IMR-90 (cell line): ENCODE measurements around the gene ANKRD44. TPM values are rescaled to one million over a fixed set of nuclear protein-coding genes. Genes with fewer than 3 reads are reported as not detected.

Experiments
- ATAC-seq: fragments of 200-7000 bp; cut with Tn5 transposase; 2 replicates; pipeline ENCODE4 v1.9.1; 2020; ENCODE audit warnings: low read depth, mild to moderate bottlenecking, moderate library complexity
- BruUV-seq: library from RNA; stranded (reverse); fragments of 400-500 nt; replicated peaks from 2 replicates; lab custom pipeline; 2021; lab: Mats Ljungman, UMichigan
- CTCF ChIA-PET: fragments of 300-600 bp; formaldehyde crosslinking; extraction: SDS; loops from one replicate; lab custom pipeline; 2021; ENCODE audit warnings: antibody characterized with exemption; lab: Yijun Ruan, JAX
- POLR2A ChIA-PET: fragments of 300-600 bp; sonication (Branson Sonifier 250); formaldehyde crosslinking; loops from one replicate; lab custom pipeline; 2022; ENCODE audit warnings: antibody characterized with exemption; ENCODE audit not compliant: unreplicated experiment; lab: Charles Lee
- DNase-seq: peaks from one replicate; pipeline ENCODE4 v3.0.0; 2013
- H2AFZ ChIP-seq: replicated peaks from 2 replicates; pipeline ENCODE3; 2013; ENCODE audit warnings: low read length, mild to moderate bottlenecking; ENCODE audit not compliant: poor library complexity
- H2AK5ac ChIP-seq: 2 replicates; pipeline ENCODE4 v1.6.1; 2013; ENCODE audit warnings: low read depth, low read length, inconsistent platforms
- H2AK9ac ChIP-seq: replicated peaks from 2 replicates; pipeline ENCODE3; 2013; ENCODE audit warnings: mild to moderate bottlenecking, low read depth, low read length, moderate library complexity; ENCODE audit not compliant: poor library complexity
- H2BK120ac ChIP-seq: 2 replicates; pipeline ENCODE4 v1.6.1; 2013; ENCODE audit warnings: low read depth, low read length, inconsistent platforms
- H2BK15ac ChIP-seq: 3 replicates; pipeline ENCODE4 v1.6.1; 2013; ENCODE audit warnings: low read depth, low read length, inconsistent platforms
- H2BK20ac ChIP-seq: 2 replicates; pipeline ENCODE4 v1.6.1; 2013; ENCODE audit warnings: low read depth, mild to moderate bottlenecking, inconsistent platforms, low read length, moderate library complexity
- H2BK5ac ChIP-seq: 2 replicates; pipeline ENCODE4 v1.6.1; 2013; ENCODE audit warnings: mild to moderate bottlenecking, low read depth, low read length, inconsistent platforms; ENCODE audit not compliant: poor library complexity, severe bottlenecking
- H3K14ac ChIP-seq: replicated peaks from 2 replicates; pipeline ENCODE4 v1.6.1; 2013; ENCODE audit warnings: low read depth, low read length, inconsistent platforms
- H3K18ac ChIP-seq: 2 replicates; pipeline ENCODE4 v1.6.1; 2013; ENCODE audit warnings: low read depth, low read length, control low read depth
- H3K23ac ChIP-seq: 2 replicates; pipeline ENCODE4 v1.6.1; 2013; ENCODE audit warnings: low read depth, low read length, inconsistent platforms
- H3K27ac ChIP-seq: 2 replicates; pipeline ENCODE4 v1.5.1; 2013; ENCODE audit warnings: mild to moderate bottlenecking, control low read depth, low read length; ENCODE audit not compliant: insufficient read depth
- H3K27me3 ChIP-seq: 2 replicates; pipeline ENCODE4 v1.6.1; 2013; ENCODE audit warnings: low read length; ENCODE audit not compliant: control insufficient read depth, insufficient read depth
- H3K36me3 ChIP-seq: 2 replicates; pipeline ENCODE4 v1.6.1; 2013; ENCODE audit warnings: low read length, mixed read lengths; ENCODE audit not compliant: control insufficient read depth, insufficient read depth
- H3K4ac ChIP-seq: 2 replicates; pipeline ENCODE4 v1.6.1; 2013; ENCODE audit warnings: low read depth, low read length, inconsistent platforms
- H3K4me1 ChIP-seq: 2 replicates; pipeline ENCODE4 v1.6.1; 2013; ENCODE audit warnings: low read length, mixed read lengths; ENCODE audit not compliant: control insufficient read depth, insufficient read depth
- H3K4me2 ChIP-seq: 2 replicates; pipeline ENCODE4 v1.6.1; 2013; ENCODE audit warnings: low read depth, mild to moderate bottlenecking, control low read depth, low read length, moderate library complexity
- H3K4me3 ChIP-seq: 2 replicates; pipeline ENCODE4 v1.5.1; 2013; ENCODE audit warnings: low read depth, mild to moderate bottlenecking, control low read depth, low read length, moderate library complexity; ENCODE audit not compliant: insufficient read depth
- H3K56ac ChIP-seq: 2 replicates; pipeline ENCODE4 v1.6.1; 2013; ENCODE audit warnings: low read length, inconsistent platforms; ENCODE audit not compliant: insufficient read depth; ENCODE audit errors: extremely low read depth
- H3K79me1 ChIP-seq, 2 experiments: 2 replicates each; pipeline ENCODE4 v1.6.1; 2013; ENCODE audit warnings: low read length in 2 of 2, inconsistent platforms in 1 of 2, low read depth in 1 of 2
- H3K9ac ChIP-seq: 2 replicates; pipeline ENCODE4 v1.6.1; 2013; ENCODE audit warnings: low read depth, low read length, control low read depth
- H3K9me1 ChIP-seq: 2 replicates; pipeline ENCODE4 v1.6.1; 2013; ENCODE audit warnings: low read length, inconsistent platforms; ENCODE audit not compliant: insufficient read depth
- H3K9me3 ChIP-seq: 2 replicates; pipeline ENCODE4 v1.6.1; 2013; ENCODE audit warnings: low read length; ENCODE audit not compliant: control insufficient read depth, insufficient read depth
- H4K20me1 ChIP-seq: 2 replicates; pipeline ENCODE4 v1.6.1; 2013; ENCODE audit warnings: low read length, inconsistent platforms; ENCODE audit not compliant: insufficient read depth
- H4K5ac ChIP-seq: 2 replicates; pipeline ENCODE4 v1.6.1; 2013; ENCODE audit warnings: mild to moderate bottlenecking, low read depth, low read length, control low read depth
- H4K8ac ChIP-seq, 2 experiments: 2 replicates each; pipeline ENCODE4 v1.6.1; 2013; ENCODE audit warnings: low read depth in 2 of 2, low read length in 2 of 2, control low read depth in 1 of 2, inconsistent platforms in 1 of 2
- H4K91ac ChIP-seq: 2 replicates; pipeline ENCODE4 v1.6.1; 2013; ENCODE audit warnings: low read depth, low read length, inconsistent platforms; ENCODE audit not compliant: insufficient read depth
- CHD1 ChIP-seq: IDR thresholded peaks from 2 replicates; pipeline ENCODE4 v1.6.1; 2012; ENCODE audit warnings: low read depth, low read length, improper control_type of control experiment
- MAFK ChIP-seq: IDR thresholded peaks from 2 replicates; pipeline ENCODE4 v1.6.1; 2012; ENCODE audit warnings: low read depth, low read length, improper control_type of control experiment
- RAD21 ChIP-seq: IDR thresholded peaks from 2 replicates; pipeline ENCODE4 v1.6.1; 2012; ENCODE audit warnings: low read length, improper control_type of control experiment
- RCOR1 ChIP-seq: IDR thresholded peaks from 2 replicates; pipeline ENCODE4 v1.6.1; 2012; ENCODE audit warnings: mild to moderate bottlenecking, low read length, improper control_type of control experiment; ENCODE audit not compliant: insufficient replicate concordance
- RFX5 ChIP-seq: IDR thresholded peaks from 2 replicates; pipeline ENCODE4 v1.8.0; 2012; ENCODE audit warnings: low read depth, mild to moderate bottlenecking, low read length, moderate library complexity
- SMC3 ChIP-seq: fragments of 150-350 bp; IDR thresholded peaks from 2 replicates; pipeline ENCODE4 v1.6.1; 2016; ENCODE audit warnings: low read depth, mild to moderate bottlenecking, antibody characterized with exemption, low read length, moderate library complexity
- WGBS, 2 experiments: methylation state at CpG; one replicate each; pipeline versions ENCODE4 v1.1.5 to v1.1.7; 2013; ENCODE audit warnings: missing lambda C conversion rate in 2 of 2; ENCODE audit not compliant: insufficient read length in 1 of 2; ENCODE audit errors: extremely low coverage in 2 of 2; 5-methylcytosine and 5-hydroxymethylcytosine counted together
- dilution Hi-C: fragments of 300-500 bp; cut with HindIII; formaldehyde crosslinking; loops from one replicate; pipeline ENCODE4 v1.14.3; 2018; ENCODE audit warnings: low sequenced_read_pairs; ENCODE audit not compliant: unreplicated experiment
- in situ Hi-C: fragments of 300-500 bp; cut with MboI; formaldehyde crosslinking; loops from 3 replicates; pipeline ENCODE4 v1.14.3; 2019; ENCODE audit warnings: low sequenced_read_pairs, inconsistent platforms, mixed read lengths
- intact Hi-C: fragments of 100-400 bp; cut with micrococcal nuclease; formaldehyde crosslinking; loops from 2 replicates; pipeline ENCODE4 v1.10.0; 2022
- polyA plus RNA-seq, 3 experiments: library from polyadenylated mRNA; depleted of rRNA; stranded (reverse); fragments of >200 nt; gene quantifications; 2 replicates each; pipeline ENCODE4 v1.2.3, GENCODE V29; 2012; ENCODE audit warnings: low replicate concordance in 1 of 3
- total RNA-seq: library from RNA; depleted of rRNA; stranded (reverse); fragments of >200 nt; gene quantifications from 2 replicates; pipeline ENCODE4 v1.2.3, GENCODE V29; 2012

The ANKRD44 gene
- total and polyA plus RNA-seq, 2 of the 4 experiments (the other 2 are of a cell fraction), result 5.2 to 15.6 TPM

DNA sequence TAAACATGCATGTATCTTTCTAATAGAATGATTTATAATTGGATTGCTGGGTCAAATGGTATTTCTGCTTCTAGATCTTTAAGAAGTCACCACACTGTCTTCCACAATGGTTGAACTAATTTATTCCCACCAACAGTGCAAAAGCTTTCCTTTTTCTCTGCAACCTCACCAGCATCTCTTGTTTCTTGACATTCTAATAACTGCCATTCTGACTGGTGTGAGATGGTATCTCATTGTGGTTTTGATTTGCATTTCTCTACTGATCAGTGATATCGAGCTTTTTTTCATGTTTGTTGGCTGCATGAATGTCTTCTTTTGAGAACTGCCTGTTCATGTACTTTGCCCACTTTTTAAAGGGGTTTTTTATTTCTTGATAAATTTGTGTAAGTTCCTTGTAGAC is 182.5 kb downstream of the ANKRD44 start:
- BruUV-seq, result no TSS peak
- H3K23ac ChIP-seq, result no peak overlapping the region
- intact Hi-C loops (loop anchor here (5.0 to 10.0 kb wide), 3 partner anchors 44 to 577 kb away; partner anchors contain the start of genes ANKRD44 and MARS2), dilution Hi-C loops (no loop called here), in situ Hi-C loops (no loop called here)
- POLR2A ChIA-PET, result no interaction called here
- no peaks in the 10 kb centered on the region for H3K36me3 ChIP-seq
- peaks cover 19% of the 10 kb centered on the region for H3K9me1 ChIP-seq
- TF ChIP-seq SMC3 (no peak), RFX5 (no peak), CHD1 (no peak), RAD21 (no peak), RCOR1 (no peak), MAFK (no peak)
- H3K27ac ChIP-seq, result no peak overlapping the region
- no peaks in the 10 kb centered on the region for H3K9me3 ChIP-seq
- H3K9ac ChIP-seq, result no peak overlapping the region
- no peak overlapping the region for H3K14ac ChIP-seq
- H2BK5ac ChIP-seq, result no peak overlapping the region
- H3K4me3 ChIP-seq, result no peak overlapping the region
- no peak overlapping the region for H3K18ac ChIP-seq
- H2AK5ac ChIP-seq, result no peak overlapping the region
- DNase-seq (no peak), ATAC-seq (no peak)
- H3K4me1 ChIP-seq, result peaks cover 11% of the 10 kb centered on the region
- no peak overlapping the region for H3K4me2 ChIP-seq
- peaks cover 4% of the 10 kb centered on the region; the same call in 1 of the 2 replicates for H4K20me1 ChIP-seq
- CTCF ChIA-PET, result interaction anchor here (1.6 to 1.9 kb wide), 3 partner anchors 14 to 40 kb away, joined by 5 to 8 read pairs (median 5); no protein-coding TSS in a partner anchor
- H3K56ac ChIP-seq, result no peak overlapping the region
- H2AK9ac ChIP-seq, result no peak overlapping the region
- no peak overlapping the region for H2BK120ac ChIP-seq
- peak overlapping the region; percentile 29; the same call in 1 of the 2 replicates for H2BK20ac ChIP-seq
- H3K79me1 ChIP-seq, result 0 out of 4 replicates have a peak, but pooled peaks cover 0 to 4% of the 10 kb centered on the region in 2 experiments
- no peak overlapping the region for H3K4ac ChIP-seq
- WGBS, 2 experiments, result no CpG with 5 or more reads among the region's 1 CpG
- no peak overlapping the region for H2BK15ac ChIP-seq
- no peak overlapping the region for H4K91ac ChIP-seq
- H4K8ac ChIP-seq, result no peak overlapping the region
- no peak overlapping the region for H4K5ac ChIP-seq
- H3K27me3 ChIP-seq, result no peaks in the 10 kb centered on the region
- H2AFZ ChIP-seq, result no peak overlapping the region
